Measurements from ENCODE around the gene DGKZ.

GRCh38 chr11:46315783-46316563, 31.3 kb upstream of the DGKZ start:
- TF ChIP-seq CTCF (IDR thresholded peaks at IDR 0.05) = no peak
- TF ChIP-seq POLR2A (IDR thresholded peaks at IDR 0.05) = peak in 2 of 3 donors; percentile 28 to 33
